Mesothelial cell of epicardium (in vitro differentiated cells): ENCODE results near the gene GNAI2. TPM values are rescaled to one million over a fixed set of nuclear protein-coding genes. Genes with fewer than 3 reads are reported as not detected.

Experiments
- DNase-seq, 2 experiments: peaks; one replicate each; pipeline ENCODE4 v3.0.0; 2021; ENCODE audit warnings: low spot score in 2 of 2; ENCODE audit not compliant: unreplicated experiment in 2 of 2
- H3K27ac Mint-ChIP-seq: 2 replicates; pipeline ENCODE4 v1.8.0; 2021; ENCODE audit warnings: mixed read lengths
- H3K27me3 Mint-ChIP-seq: 2 replicates; pipeline ENCODE4 v1.8.0; 2021; ENCODE audit warnings: low read depth, mixed read lengths
- H3K36me3 Mint-ChIP-seq: 2 replicates; pipeline ENCODE4 v1.8.0; 2021; ENCODE audit warnings: mixed read lengths
- H3K4me1 Mint-ChIP-seq: 2 replicates; pipeline ENCODE4 v1.8.0; 2021; ENCODE audit warnings: mixed read lengths
- H3K4me3 Mint-ChIP-seq: 2 replicates; pipeline ENCODE4 v1.8.0; 2021; ENCODE audit warnings: mild to moderate bottlenecking, moderate library complexity, mixed read lengths
- H3K9me3 Mint-ChIP-seq: 2 replicates; pipeline ENCODE4 v1.8.0; 2021; ENCODE audit warnings: mixed read lengths
- total RNA-seq: library from RNA; stranded (reverse); gene quantifications from 3 replicates; pipeline ENCODE4 v1.2.1, GENCODE V29; 2021
- TF ChIP-seq, protein P1 (sequence below): fragments of 200-600 bp; sonication (generic); IDR thresholded peaks from one replicate; pipeline ENCODE4 v1.5.0; 2021; ENCODE audit warnings: antibody characterized with exemption; ENCODE audit not compliant: unreplicated experiment

Gene GNAI2
- total RNA-seq, 1 donor from 2014 or later, result 156 TPM

DNA sequence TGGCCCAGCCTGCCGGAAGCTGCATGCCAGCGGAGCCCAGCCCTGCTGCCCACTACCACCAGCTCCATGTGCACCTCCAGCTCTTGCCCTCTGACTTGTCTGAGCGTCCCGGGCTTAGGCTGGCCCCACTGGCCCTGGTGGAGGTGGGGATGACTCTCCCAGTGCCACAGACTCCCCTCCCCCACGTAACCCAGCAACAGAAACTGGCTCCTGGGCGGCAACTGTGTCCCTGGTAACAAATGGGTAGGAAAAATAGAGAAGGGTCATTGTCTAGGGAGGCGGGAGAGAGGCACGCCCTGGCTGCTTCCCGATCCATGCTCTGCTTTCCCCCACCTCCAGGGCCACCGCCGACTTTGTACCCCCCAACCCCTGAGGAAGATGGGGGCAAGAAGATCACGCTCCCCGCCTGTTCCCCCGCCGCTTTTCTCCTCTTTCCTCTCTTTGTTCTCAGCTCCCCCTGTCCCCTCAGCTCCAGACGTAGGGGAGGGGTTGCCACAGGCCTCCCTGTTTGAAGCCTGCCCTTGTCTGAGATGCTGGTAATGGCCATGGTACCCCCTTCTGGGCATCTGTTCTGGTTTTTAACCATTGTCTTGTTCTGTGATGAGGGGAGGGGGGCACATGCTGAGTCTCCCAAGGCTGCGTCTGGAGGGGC is 22.2 kb downstream of the GNAI2 start:
- TF ChIP-seq, protein P1, sequence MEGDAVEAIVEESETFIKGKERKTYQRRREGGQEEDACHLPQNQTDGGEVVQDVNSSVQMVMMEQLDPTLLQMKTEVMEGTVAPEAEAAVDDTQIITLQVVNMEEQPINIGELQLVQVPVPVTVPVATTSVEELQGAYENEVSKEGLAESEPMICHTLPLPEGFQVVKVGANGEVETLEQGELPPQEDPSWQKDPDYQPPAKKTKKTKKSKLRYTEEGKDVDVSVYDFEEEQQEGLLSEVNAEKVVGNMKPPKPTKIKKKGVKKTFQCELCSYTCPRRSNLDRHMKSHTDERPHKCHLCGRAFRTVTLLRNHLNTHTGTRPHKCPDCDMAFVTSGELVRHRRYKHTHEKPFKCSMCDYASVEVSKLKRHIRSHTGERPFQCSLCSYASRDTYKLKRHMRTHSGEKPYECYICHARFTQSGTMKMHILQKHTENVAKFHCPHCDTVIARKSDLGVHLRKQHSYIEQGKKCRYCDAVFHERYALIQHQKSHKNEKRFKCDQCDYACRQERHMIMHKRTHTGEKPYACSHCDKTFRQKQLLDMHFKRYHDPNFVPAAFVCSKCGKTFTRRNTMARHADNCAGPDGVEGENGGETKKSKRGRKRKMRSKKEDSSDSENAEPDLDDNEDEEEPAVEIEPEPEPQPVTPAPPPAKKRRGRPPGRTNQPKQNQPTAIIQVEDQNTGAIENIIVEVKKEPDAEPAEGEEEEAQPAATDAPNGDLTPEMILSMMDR, result no peak
- no peaks in the 10 kb centered on the region for H3K9me3 Mint-ChIP-seq
- H3K27ac Mint-ChIP-seq, result peak overlapping the region; percentile 79
- no peak overlapping the region for H3K4me3 Mint-ChIP-seq
- no peak for DNase-seq
- H3K36me3 Mint-ChIP-seq, result peaks cover 13% of the 10 kb centered on the region
- H3K4me1 Mint-ChIP-seq, result peaks cover 21% of the 10 kb centered on the region
- H3K27me3 Mint-ChIP-seq, result no peaks in the 10 kb centered on the region

DNA sequence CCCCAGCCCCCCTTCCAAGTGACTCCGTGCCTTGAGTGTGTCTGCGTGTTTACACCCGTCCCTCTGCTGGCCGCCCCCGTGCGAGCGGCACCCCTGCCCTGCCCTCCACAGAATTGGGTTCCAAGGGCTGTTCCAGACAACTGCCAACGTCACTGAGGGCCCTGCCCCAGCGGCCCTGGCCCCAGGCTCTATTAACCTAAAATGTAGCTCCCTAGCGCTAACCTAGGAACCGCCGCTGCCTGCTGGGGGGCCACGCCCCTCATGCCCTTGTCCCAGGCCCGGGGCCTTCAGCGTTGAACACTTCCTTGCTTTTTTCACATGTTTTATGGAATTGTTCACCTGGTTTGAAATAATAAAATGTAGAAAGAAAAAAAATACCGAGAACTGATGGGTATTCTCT is 23.0 kb downstream of the GNAI2 start:
- H3K36me3 Mint-ChIP-seq, result peaks cover 11% of the 10 kb centered on the region
- TF ChIP-seq, protein P1, result no peak
- peaks cover 24% of the 10 kb centered on the region for H3K4me1 Mint-ChIP-seq
- H3K27me3 Mint-ChIP-seq, result no peaks in the 10 kb centered on the region
- H3K27ac Mint-ChIP-seq, result peak overlapping the region; percentile 93
- no peak overlapping the region for H3K4me3 Mint-ChIP-seq
- no peak for DNase-seq
- no peaks in the 10 kb centered on the region for H3K9me3 Mint-ChIP-seq

DNA sequence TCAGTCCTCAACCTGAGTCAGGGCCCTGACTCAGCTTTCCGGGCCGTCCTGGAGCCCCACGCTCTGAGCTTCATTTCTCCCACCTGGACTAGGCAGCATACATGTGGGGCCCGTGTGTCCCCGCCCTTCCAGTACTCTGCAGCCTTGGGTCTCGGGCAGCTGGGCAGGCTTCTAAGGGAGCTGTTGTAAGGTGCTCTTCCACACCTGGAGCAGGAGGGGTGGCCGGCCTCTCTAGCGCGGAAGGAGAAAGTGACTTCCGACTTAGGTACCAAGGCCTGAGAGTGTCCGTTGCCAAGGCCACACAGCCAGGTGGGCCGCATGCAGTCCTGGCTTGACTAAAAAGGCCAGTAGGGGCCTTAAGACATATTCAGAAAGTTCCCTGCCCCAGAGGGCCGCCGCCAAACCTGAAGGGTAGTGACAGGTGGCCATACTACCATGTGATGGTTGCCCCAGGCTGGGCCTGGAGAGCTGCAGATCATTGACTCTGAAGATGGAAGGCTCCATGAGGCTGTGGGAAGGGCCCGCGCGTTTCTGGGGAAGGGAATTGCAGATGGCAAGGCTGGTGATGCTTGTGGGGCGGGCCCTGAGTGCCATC is 23.5 kb downstream of the GNAI2 start:
- TF ChIP-seq, protein P1, result no peak
- peaks cover 30% of the 10 kb centered on the region for H3K4me1 Mint-ChIP-seq
- no peak for DNase-seq
- no peaks in the 10 kb centered on the region for H3K9me3 Mint-ChIP-seq
- H3K27ac Mint-ChIP-seq, result peak overlapping the region; percentile 93
- H3K27me3 Mint-ChIP-seq, result no peaks in the 10 kb centered on the region
- H3K36me3 Mint-ChIP-seq, result peaks cover 11% of the 10 kb centered on the region
- H3K4me3 Mint-ChIP-seq, result peak overlapping the region; percentile 63

DNA sequence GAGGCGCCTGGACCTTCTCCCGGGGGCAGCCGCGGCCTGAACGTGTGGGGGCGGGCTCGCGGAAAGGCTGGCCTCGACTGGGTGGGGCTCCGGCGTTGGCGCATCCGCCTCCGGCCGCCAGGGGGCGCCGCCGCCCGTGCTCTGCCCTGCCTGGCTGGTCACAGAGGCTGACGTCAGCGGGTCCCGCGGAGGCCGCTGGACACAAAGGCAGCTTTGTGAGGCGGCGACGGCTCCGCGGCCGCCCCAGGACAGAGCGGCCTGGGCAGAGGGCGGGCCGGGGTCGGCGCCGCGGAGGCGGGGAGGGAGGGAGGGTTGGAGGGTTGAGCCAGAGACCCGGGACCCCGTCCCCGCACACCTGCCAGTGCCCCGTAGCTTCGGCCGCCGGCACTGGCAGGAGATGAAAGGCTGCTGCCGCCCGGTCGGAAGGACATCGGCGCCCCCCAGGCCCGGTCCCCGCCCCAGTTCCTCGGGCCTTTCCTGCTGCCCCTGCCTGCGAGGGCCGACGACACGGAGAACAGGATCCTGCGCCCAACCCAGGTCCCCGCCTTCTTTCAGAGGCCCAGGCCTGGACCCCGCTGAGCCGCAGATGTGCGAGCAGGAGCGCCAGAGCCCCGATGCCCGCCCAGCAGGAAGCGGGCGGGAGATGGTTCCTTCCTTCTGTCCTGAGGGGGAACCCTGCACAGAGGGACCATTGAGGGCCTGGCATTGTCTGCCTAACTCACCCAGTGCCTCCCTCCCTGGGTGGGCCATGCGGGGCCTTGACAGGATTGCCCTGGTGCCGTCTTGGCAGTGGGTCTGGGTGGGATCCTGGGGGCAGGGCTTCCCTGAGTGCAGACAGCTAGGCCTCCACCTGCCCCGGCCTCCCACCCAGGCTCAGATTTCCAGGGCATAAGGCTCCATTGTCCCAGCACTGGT is 24.3 kb downstream of the GNAI2 start:
- peaks cover 11% of the 10 kb centered on the region for H3K36me3 Mint-ChIP-seq

DNA sequence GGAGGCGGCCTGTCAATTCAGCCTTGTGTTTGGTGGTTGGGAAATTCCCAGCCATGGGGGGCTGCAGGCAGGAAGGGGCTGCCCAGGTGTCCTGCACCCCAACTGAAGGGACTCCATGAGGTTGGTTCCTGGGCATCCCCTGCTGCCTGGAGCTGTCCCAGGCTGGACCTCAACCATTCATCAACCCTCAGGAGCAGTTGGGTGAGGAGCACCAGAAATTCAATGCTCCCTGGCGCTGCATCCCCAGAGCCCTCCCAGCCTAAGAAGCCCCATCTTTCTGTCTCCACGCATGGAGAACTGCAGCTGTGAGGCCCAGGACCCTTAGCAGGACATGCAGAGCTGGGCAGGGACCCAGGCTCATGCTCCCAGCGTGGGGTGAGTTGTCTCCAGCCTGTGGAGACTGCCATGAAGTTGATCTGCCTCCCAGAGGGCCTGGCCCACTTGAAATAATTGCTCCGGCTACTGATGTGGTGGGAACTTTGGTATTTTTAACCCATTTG is 25.0 kb downstream of the GNAI2 start:
- Mint-ChIP-seq H3K4me1 (peaks cover 40% of the 10 kb centered on the region), H3K36me3 (peaks cover 11% of the 10 kb centered on the region), H3K9me3 (no peaks in the 10 kb centered on the region), H3K27me3 (no peaks in the 10 kb centered on the region), H3K4me3 (peak overlapping the region; percentile 64), H3K27ac (peak overlapping the region; percentile 100)
- DNase-seq, result no peak
- TF ChIP-seq, protein P1, result no peak

More for the DNA sequence above, 24.3 kb downstream of the GNAI2 start:
- no peaks in the 10 kb centered on the region for H3K9me3 Mint-ChIP-seq
- peak overlapping the region; percentile 64 for H3K4me3 Mint-ChIP-seq
- H3K27ac Mint-ChIP-seq, result peak overlapping the region; percentile 100
- H3K4me1 Mint-ChIP-seq, result peaks cover 35% of the 10 kb centered on the region
- peak; percentile 87 to 96 for DNase-seq
- no peaks in the 10 kb centered on the region for H3K27me3 Mint-ChIP-seq
- TF ChIP-seq, protein P1, result peak; percentile 100
